Measurements from ENCODE around the gene THAP7. TPM values are rescaled to one million over a fixed set of nuclear protein-coding genes. Genes with fewer than 3 reads are reported as not detected.

Gene THAP7
- total and polyA plus RNA-seq, 12 donors: 15.7 to 189 (median 48.6) TPM

DNA sequence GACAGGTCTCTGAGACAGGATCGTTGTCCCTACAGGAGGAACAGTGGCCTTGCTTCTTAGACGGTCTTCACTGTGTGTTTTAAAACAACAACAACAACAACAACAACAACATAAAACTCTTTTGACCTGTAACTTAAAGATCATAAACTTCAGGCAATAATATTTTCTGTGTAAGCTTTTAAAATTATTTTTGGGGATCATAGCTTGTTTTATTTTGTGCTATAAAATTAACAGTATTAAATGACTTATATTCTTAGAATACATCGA, 48.6 kb downstream of the THAP7 start:
- intact Hi-C loops (cut with DNase I): no loop called here
- DNase-seq: no peak
- peaks cover 0 to 49% of the 10 kb centered on the region in 2 donors for H3K36me3 ChIP-seq (replicated peaks in 1 of 2)
- no peaks in the 10 kb centered on the region for H3K4me1 ChIP-seq (replicated peaks in 1 of 2)
- TF ChIP-seq, protein P1, sequence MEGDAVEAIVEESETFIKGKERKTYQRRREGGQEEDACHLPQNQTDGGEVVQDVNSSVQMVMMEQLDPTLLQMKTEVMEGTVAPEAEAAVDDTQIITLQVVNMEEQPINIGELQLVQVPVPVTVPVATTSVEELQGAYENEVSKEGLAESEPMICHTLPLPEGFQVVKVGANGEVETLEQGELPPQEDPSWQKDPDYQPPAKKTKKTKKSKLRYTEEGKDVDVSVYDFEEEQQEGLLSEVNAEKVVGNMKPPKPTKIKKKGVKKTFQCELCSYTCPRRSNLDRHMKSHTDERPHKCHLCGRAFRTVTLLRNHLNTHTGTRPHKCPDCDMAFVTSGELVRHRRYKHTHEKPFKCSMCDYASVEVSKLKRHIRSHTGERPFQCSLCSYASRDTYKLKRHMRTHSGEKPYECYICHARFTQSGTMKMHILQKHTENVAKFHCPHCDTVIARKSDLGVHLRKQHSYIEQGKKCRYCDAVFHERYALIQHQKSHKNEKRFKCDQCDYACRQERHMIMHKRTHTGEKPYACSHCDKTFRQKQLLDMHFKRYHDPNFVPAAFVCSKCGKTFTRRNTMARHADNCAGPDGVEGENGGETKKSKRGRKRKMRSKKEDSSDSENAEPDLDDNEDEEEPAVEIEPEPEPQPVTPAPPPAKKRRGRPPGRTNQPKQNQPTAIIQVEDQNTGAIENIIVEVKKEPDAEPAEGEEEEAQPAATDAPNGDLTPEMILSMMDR (IDR thresholded peaks at IDR 0.05): no peak
- TF ChIP-seq POLR2A (IDR thresholded peaks at IDR 0.05): no peak
- H3K4me3 ChIP-seq: no peak overlapping the region
- WGBS, 4 donors: 66 to 78% (median 69%) methylated on average over 3 of the region's 3 CpGs
- no peak overlapping the region for H3K27ac ChIP-seq
- no peaks in the 10 kb centered on the region for H3K9me3 ChIP-seq (replicated peaks in 1 of 3)
- no peaks in the 10 kb centered on the region for H3K27me3 ChIP-seq

GRCh38 chr22:20952544-20953341, 49.2 kb downstream of the THAP7 start:
- 89 to 94% (median 92%) methylated on average over 9 to 13 of the region's 13 CpGs for WGBS, 4 donors
- TF ChIP-seq POLR2A (IDR thresholded peaks at IDR 0.05): no peak
- TF ChIP-seq, protein P1 (IDR thresholded peaks at IDR 0.05): no peak
- H3K4me1 ChIP-seq (replicated peaks in 1 of 2): no peaks in the 10 kb centered on the region
- H3K27ac ChIP-seq: no peak overlapping the region
- intact Hi-C loops (cut with DNase I): no loop called here
- H3K4me3 ChIP-seq: no peak overlapping the region
- peaks cover 0 to 49% of the 10 kb centered on the region in 2 donors for H3K36me3 ChIP-seq (replicated peaks in 1 of 2)
- H3K27me3 ChIP-seq: no peaks in the 10 kb centered on the region
- no peaks in the 10 kb centered on the region for H3K9me3 ChIP-seq (replicated peaks in 1 of 3)
- no peak for DNase-seq

DNA sequence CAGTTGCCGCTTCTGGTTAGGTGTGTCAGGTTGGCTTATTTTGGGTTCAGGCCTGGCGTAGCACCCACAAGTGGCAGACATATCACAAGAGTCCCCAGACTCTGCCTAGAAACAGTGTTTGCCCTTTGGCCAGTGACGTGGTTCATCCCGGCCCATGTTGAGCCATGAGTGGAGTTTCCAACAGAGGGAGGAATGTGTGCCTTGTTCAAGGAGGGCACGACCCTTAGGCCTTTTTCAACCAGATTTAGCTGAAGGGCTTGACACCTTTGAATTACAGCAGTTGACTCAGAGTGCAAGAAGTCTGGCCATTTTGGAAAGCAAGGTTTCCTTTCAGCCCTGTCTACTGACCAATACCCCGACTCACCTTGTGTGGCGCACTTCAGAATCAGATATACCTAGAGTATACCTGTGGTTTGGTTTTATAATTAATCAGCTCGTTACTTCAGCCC, 50.0 kb downstream of the THAP7 start:
- H3K4me1 ChIP-seq (replicated peaks in 1 of 2): no peaks in the 10 kb centered on the region
- intact Hi-C loops (cut with DNase I): no loop called here
- no peaks in the 10 kb centered on the region for H3K27me3 ChIP-seq
- H3K9me3 ChIP-seq (replicated peaks in 1 of 3): no peaks in the 10 kb centered on the region
- H3K27ac ChIP-seq: no peak overlapping the region
- peaks cover 0 to 49% of the 10 kb centered on the region in 2 donors for H3K36me3 ChIP-seq (replicated peaks in 1 of 2)
- H3K4me3 ChIP-seq: no peak overlapping the region
- no peak for DNase-seq
- 90 to 93% (median 92%) methylated on average over 8 of the region's 8 CpGs for WGBS, 4 donors
- no peak for TF ChIP-seq POLR2A (IDR thresholded peaks at IDR 0.05)
- TF ChIP-seq, protein P1 (IDR thresholded peaks at IDR 0.05): no peak

DNA sequence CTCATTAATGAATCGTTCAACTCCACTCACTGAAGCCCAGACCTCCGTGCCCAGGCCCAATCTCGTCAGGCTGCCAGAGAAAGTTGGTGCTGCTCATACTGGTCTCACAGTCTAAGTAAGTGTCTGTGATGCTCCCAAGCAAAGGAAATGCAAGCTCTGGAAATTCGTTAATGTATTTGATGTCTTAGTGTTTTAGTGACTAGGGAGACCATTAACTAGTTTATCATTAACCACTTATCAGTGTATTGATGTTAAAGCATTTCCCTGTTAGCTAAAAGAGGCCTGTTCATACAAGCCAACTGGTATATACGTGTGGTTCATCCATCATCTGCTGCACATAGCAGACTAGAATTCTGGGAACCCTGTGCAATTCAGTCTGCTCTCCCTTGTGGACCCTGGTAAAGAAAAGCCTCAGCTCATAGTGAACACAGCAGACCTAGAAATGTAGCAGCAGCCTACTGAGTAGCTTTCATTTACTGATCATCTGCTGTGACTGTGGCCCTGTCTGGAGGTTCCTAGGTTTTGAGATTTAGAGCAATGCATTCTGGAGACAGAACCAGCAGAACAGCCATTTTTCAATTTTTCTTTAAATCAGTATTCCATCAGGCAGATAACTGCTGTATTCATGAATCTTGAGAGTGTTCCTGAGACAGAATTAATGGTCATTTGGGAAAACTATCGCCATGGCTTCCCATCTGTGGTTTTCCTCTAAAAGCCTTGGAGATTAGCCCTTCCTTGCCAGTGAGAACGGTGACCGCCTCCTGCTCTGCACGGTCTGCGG, 50.6 kb downstream of the THAP7 start:
- intact Hi-C loops (cut with DNase I): no loop called here
- H3K9me3 ChIP-seq (replicated peaks in 1 of 3): no peaks in the 10 kb centered on the region
- H3K4me1 ChIP-seq (replicated peaks in 1 of 2): no peaks in the 10 kb centered on the region
- H3K36me3 ChIP-seq (replicated peaks in 1 of 2): peaks cover 0 to 49% of the 10 kb centered on the region in 2 donors
- no peak for DNase-seq
- H3K27ac ChIP-seq: no peak overlapping the region
- WGBS, 4 donors: 83 to 91% (median 88%) methylated on average over 10 of the region's 10 CpGs
- no peak overlapping the region for H3K4me3 ChIP-seq
- TF ChIP-seq, protein P1 (IDR thresholded peaks at IDR 0.05): no peak
- no peak for TF ChIP-seq POLR2A (IDR thresholded peaks at IDR 0.05)
- H3K27me3 ChIP-seq: no peaks in the 10 kb centered on the region

Measured in adrenal gland (tissue), 12 donors.